GM06990 (cell line): ENCODE data around the gene SCRG1.

Experiments used
- DNase-seq: peaks from one replicate; pipeline ENCODE4 v3.0.0-alpha.2; 2011; ENCODE audit not compliant: insufficient read length; ENCODE audit errors: extremely low read depth
- H3K27me3 ChIP-seq: replicated peaks from 2 replicates; pipeline ENCODE4 v1.6.0; 2011; ENCODE audit warnings: low read length; ENCODE audit not compliant: control insufficient read depth, insufficient read depth
- H3K36me3 ChIP-seq: 2 replicates; pipeline ENCODE4 v1.5.1; 2011; ENCODE audit warnings: low read length; ENCODE audit not compliant: control insufficient read depth, insufficient read depth
- H3K4me3 ChIP-seq: replicated peaks from 2 replicates; pipeline ENCODE4 v1.5.1; 2011; ENCODE audit warnings: low read depth, mild to moderate bottlenecking, control low read depth, low read length
- TF ChIP-seq, protein P1 (sequence below): IDR thresholded peaks from 2 replicates; pipeline ENCODE4 v1.5.1; 2011; ENCODE audit warnings: low read length, control low read depth, mild to moderate bottlenecking, inconsistent platforms; ENCODE audit not compliant: insufficient read depth, poor library complexity, severe bottlenecking

The SCRG1 gene

DNA sequence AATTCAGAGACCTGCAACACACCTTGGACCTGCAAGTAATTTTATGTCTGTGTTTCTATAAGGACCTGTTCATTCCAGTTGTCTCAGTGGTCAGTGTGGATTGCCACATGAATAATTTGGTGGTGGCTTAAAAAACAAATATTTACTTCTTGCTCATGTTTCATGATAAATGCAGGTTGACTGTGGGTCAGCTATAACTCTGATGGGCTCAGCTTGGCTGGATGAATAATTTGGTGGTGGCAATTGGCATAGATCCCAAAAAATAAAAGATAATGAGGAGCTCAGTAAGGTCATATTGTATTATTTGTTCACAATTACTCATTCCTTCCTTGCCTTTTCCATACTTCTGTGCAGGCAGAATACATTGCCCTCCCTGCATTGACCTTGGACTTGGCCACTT is 18.9 kb upstream of the SCRG1 start:
- Histone ChIP-seq H3K4me3 (no peak overlapping the region), H3K36me3 (no peaks in the 10 kb centered on the region), H3K27me3 (no peaks in the 10 kb centered on the region)
- TF ChIP-seq, protein P1, sequence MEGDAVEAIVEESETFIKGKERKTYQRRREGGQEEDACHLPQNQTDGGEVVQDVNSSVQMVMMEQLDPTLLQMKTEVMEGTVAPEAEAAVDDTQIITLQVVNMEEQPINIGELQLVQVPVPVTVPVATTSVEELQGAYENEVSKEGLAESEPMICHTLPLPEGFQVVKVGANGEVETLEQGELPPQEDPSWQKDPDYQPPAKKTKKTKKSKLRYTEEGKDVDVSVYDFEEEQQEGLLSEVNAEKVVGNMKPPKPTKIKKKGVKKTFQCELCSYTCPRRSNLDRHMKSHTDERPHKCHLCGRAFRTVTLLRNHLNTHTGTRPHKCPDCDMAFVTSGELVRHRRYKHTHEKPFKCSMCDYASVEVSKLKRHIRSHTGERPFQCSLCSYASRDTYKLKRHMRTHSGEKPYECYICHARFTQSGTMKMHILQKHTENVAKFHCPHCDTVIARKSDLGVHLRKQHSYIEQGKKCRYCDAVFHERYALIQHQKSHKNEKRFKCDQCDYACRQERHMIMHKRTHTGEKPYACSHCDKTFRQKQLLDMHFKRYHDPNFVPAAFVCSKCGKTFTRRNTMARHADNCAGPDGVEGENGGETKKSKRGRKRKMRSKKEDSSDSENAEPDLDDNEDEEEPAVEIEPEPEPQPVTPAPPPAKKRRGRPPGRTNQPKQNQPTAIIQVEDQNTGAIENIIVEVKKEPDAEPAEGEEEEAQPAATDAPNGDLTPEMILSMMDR = no peak
- DNase-seq = no peak

DNA sequence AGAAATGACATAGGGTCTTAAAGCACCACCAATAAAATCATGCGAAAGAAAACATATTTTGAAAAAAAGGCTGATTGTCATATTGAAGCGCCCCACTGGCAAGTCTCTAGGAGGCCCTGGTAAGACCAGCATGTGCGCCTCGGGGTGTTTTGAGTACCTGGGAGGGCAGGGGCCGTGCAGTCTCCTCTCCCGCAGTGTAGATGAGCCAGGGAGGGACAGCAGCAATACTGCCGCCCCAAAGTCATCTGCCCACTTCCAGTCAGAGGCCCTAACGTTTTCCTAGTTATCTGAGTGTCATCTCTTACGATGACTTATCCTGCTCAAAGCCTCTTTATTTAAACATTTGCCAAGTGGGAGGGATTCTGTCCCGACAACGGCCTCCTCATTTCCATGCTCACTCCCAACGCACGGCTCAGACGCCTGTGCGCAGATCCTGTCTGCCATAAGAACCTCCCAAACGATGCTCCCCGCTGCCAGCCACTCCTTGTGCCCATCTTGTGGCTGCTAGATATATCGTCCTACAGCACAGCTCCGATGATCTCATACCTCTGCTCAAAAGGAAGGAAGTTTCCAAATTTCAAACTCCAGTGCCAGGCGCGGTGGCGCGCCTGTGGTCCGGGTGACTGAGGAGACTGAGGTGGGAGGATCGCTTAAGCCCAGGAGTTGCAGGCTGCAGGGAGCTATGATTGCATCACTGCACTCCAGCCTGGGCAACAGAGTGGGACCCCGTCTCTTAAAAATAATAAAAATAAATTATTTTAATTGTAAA is 17.2 kb upstream of the SCRG1 start:
- H3K36me3 ChIP-seq = no peaks in the 10 kb centered on the region
- H3K27me3 ChIP-seq = no peaks in the 10 kb centered on the region
- TF ChIP-seq, protein P1 = no peak
- DNase-seq = no peak
- H3K4me3 ChIP-seq = no peak overlapping the region

DNA sequence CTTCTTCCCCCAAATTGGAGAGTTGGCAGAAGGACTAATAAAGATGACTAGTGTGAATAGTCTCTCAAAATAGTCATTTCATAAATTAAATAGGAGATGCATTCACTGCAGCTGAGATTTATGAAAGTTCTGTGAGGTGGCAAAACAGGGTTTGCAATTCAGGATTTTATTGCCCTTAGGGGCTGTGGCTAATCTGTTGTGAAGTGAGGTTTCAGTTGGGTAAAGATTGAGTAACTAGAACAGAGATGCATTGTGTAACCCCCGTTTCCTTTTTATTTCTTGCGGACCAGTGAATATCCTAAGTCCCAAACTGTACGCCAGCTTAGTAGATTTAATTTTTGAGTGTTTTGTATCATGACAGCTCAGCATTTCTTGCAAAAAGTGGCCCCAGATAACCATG is 16.2 kb upstream of the SCRG1 start:
- TF ChIP-seq, protein P1 = no peak
- DNase-seq = no peak

DNA sequence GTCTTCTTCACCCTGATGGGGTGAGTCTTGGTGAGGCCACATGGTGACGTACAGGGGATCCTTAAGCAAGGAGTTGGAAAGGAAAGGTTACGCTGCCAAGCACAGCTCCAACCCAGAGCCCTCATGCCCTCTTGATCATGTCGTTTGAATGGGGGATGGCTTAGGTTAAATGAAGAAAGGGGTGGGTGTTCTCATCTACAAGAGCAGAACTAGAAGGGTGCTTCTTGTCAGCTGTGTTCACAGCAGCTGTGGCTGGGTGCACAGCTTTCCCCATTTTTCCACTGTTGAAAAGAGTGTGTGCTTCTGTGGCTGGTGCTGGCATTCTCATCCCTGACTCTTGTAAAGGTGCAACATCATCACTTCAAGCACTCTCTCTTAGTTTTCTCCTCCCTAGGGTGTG is 15.5 kb upstream of the SCRG1 start:
- no peaks in the 10 kb centered on the region for H3K36me3 ChIP-seq
- TF ChIP-seq, protein P1 = no peak
- no peak for DNase-seq
- H3K27me3 ChIP-seq = no peaks in the 10 kb centered on the region
- no peak overlapping the region for H3K4me3 ChIP-seq

More for the DNA sequence above, 16.2 kb upstream of the SCRG1 start:
- no peaks in the 10 kb centered on the region for H3K36me3 ChIP-seq
- no peak overlapping the region for H3K4me3 ChIP-seq
- H3K27me3 ChIP-seq = no peaks in the 10 kb centered on the region

DNA sequence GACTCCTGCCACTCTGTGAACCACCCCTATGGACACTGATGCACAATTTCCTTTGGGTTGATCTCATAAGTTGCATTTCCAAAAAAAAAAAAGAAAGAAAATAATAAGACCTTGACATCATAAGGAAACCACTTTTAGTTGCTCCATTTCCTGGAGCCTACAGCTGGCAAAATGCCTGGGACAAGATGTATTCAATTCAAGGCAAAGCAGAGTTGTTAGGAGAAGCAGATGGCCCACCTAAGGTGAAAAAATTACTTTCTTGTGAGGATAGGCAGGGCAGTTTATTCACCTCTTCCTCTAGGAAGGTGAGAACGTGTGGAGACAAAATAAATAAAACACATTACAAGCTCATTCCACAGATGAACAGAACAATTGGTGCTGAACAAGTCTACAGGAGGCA is 14.1 kb upstream of the SCRG1 start:
- H3K36me3 ChIP-seq = no peaks in the 10 kb centered on the region
- TF ChIP-seq, protein P1 = no peak
- DNase-seq = no peak
- no peaks in the 10 kb centered on the region for H3K27me3 ChIP-seq
- H3K4me3 ChIP-seq = no peak overlapping the region

DNA sequence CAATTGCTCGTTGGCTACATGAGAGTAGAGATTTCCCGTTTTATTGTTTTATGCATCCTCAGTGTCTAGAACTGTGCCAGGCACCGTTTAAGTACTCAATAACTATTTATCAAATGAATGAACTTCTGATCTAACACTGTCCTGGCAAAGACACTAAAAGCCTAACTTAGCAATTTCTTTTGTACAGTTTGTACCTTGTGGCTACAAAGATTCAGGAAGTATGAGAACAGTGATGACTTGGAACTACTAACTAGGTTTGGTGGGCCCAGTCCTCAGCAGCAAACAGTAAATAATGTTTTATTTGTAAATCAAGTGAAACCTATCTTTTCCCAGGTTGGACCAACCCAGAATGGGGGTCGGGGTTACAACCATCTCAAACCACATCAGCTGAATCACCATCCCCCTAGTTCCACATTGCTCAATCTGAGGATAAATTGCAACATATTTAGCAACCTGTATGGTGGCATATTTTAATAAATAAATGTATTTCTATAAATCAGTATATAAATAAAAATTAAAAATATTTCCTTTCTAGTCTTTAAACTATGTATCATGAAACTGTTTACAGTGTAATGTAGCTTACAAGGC is 12.3 kb upstream of the SCRG1 start:
- H3K27me3 ChIP-seq = no peaks in the 10 kb centered on the region
- DNase-seq = no peak
- TF ChIP-seq, protein P1 = no peak
- no peaks in the 10 kb centered on the region for H3K36me3 ChIP-seq
- no peak overlapping the region for H3K4me3 ChIP-seq
